ENCODE measurements around the gene RNASE11.

DNA sequence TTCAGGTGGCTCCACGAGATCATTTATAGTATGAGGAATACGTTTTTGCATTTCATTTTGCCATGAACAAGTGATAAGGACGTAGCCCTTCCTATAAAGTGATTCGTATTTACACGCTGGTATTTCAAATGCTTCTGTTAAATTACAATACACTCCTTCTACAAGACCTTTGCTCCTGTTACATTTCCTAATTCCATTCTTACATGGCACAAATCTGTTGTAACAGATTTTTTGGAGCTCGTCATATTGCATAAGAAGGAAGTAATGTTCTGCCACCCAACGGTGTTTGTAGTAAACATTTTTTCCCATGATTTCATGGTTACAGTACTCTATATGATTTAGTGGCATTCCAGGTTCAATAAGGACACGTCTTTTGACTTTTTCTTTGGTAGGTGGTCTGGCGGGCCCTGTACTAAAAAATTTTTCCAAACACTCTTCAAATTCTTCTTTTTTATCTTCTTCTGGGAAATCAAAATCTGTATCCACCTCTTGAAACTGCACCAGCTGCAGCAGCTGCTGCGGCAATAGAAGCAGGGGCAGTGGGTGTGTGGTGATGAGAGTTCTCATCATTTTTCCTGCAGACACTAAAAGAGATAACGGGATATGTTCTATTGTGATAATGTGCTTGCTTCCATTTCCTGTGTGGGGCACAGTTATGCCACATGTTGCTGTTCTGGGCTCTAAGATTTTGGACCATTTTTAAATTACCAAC lies 31.1 kb downstream of the RNASE11 start:
- TF ChIP-seq CTCF (IDR thresholded peaks at IDR 0.05; ENCODE audit: extremely low read depth in 1 of 2, insufficient read depth in 1 of 2, low read depth in 1 of 2, low read length in 2 of 2) (no peak), EZH2 (IDR thresholded peaks at IDR 0.05; ENCODE audit: borderline replicate concordance, low read depth, low read length, severe bottlenecking) (no peak), POLR2A (IDR thresholded peaks at IDR 0.05; ENCODE audit: low read depth, low read length) (no peak), MYC (IDR thresholded peaks at IDR 0.05; ENCODE audit: low read depth, low read length) (no peak), POLR2AphosphoS5 (IDR thresholded peaks at IDR 0.05; ENCODE audit: insufficient read depth, low read depth, low read length) (no peak), JUN (IDR thresholded peaks at IDR 0.05; ENCODE audit: borderline replicate concordance, insufficient read depth, insufficient read length, low read depth) (no peak), FOS (IDR thresholded peaks at IDR 0.05; ENCODE audit: borderline replicate concordance, insufficient read depth, low read length) (no peak), GATA2 (IDR thresholded peaks at IDR 0.05; ENCODE audit: insufficient read depth, insufficient read length, low read depth, low read length) (no peak)
- TF ChIP-seq, protein P1, sequence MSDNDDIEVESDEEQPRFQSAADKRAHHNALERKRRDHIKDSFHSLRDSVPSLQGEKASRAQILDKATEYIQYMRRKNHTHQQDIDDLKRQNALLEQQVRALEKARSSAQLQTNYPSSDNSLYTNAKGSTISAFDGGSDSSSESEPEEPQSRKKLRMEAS (IDR thresholded peaks at IDR 0.05; ENCODE audit: insufficient read depth, insufficient read length): no peak
